ENCODE results near the gene LLGL1.

LLGL1 gene

DNA sequence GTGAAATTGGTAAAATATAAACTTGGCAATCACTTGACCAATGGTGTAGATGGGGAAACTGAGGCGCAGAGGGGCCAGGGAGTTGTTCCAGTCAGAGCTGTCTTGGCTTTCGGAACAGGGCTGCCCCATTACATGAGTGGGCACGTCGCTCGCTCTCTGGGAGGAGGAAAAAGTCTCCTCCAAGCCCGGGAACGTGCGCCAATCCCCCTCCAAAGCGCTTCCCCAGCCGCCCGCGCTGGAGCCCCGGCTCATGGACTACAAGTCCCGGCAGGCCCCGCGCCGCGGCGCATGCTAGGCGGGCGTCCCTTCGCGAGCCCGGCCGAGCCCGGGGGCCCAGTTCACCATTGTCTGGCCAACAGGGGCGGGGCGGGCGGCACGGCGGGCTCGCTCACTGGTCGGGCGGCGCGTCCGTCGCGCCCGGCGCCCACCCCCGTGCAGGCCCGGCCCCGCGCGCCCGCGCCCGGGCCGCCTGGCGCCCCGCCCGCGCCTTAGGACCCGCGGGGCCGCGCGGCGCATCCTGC, at the start of gene LLGL1:
Gene LLGL1, plus strand, starts transcription at position 515 of the 521 bp plus-strand sequence. CDS start 48 bp downstream, outside the sequence.
- peak; percentile 85 for DNase-seq

DNA sequence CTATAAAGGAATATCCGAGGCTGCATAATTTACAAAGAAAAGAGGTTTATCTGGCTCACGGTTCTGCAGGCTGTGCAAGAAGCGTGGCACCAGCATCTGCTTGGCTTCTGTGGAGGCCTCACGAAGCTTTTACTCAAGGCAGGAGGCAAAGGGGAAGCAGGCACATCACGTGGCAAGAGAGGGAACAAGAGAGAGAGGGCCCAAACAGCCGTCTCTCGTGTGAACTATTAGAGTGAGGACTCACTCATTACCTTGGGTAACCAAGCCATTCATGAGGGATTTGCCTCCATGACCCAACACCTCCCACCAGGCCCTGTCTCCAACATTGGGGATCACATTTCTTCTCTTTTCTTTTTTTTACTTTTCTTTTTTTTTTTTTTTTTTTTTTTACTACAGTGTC, 49.3 kb upstream of the LLGL1 start:
- no peak for DNase-seq

DNA sequence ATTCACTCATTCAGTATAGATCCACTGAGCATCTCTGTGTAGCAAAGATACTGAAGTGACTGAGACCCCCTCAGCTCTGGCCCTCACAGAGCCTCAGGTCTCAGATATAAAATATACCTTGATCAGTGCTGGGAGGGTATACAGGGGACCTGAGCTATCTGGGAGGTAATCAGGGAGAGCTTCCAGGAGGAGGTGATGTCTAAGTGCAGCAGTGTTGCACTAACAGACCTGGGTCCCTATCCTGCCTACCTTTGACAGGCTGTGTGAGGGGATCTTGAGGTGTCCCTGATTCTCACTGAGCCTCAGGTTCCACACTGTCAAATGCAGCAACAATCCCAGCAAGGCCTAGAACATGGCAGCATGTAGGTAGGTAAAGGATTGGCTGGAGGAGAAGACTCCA, 48.3 kb upstream of the LLGL1 start:
- DNase-seq: no peak

DNA sequence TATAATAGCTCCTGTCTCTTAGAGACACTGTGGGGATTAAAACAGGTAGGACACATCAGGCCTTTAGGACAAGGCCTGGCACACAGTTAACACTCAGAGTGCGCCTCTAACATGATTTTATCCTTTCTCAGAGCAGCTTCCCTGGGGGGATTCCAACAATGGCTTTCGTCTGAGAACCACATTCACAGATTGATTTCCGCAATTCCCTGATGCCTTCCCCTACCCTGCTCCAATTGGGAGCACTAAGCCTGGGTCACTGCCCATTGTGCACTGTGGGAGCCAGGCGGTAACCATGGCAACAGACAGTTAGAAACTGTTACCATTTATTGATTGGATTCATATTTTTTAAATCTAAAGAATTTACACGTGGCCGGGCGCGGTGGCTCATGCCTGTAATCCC, 47.7 kb upstream of the LLGL1 start:
- no peak for DNase-seq

DNA sequence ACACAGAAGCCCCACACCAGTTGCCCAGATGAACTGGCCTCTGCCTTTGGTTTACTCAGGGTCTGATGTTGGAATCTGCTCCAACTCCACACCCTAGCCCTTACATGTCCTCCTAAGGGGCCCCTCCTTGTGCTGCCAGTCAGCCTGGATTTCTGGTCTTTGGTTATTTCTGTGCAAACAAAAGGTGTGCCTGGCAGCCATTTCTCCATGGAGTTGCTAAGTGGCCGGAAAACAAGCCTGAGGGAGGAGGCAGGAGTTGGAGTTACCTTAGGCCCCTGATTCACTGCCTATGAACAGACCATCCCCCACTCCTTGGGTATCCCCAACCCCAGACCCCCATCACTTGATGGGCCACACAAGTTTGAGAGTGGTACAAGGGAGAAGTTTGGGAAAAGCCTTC, 46.2 kb upstream of the LLGL1 start:
- no peak for DNase-seq

DNA sequence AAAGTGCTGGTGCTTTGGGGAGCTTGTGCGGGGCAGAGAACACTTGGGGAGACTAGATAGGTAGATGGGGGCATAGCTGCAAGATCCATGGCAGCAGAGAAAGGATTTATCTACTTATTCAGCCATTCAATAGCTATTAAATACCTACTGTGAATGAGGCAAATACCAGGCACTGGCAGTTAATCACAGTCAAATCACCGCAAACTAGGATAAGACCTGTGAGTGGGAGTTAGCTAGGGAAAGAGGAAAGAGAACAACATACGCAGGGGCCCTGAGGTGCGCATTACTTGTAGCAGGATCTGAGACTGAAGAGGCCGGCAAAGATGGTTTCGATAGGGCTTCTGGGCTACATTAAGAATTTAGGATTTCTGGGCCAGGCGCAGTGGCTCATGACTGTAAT, 45.6 kb upstream of the LLGL1 start:
- DNase-seq: no peak

DNA sequence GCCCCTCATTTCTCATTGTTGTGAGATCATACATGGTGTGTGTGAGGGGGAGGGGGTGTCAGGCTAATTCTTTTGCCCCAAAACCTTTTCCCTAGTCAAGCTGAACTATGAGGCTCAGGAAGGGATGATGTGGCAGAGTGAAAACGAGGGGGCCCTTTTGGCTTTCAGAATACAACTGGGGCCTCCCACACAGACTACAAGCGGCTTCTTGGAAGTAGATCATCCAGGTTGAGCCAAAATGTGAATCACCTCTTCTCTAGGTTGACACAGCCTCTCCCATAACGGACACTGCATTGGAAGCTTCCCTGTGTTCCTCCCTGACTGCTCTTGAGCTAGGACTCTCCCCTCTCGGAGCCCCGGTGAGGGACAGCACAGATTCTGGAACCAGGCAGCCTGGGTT, 44.1 kb upstream of the LLGL1 start:
- no peak for DNase-seq

DNA sequence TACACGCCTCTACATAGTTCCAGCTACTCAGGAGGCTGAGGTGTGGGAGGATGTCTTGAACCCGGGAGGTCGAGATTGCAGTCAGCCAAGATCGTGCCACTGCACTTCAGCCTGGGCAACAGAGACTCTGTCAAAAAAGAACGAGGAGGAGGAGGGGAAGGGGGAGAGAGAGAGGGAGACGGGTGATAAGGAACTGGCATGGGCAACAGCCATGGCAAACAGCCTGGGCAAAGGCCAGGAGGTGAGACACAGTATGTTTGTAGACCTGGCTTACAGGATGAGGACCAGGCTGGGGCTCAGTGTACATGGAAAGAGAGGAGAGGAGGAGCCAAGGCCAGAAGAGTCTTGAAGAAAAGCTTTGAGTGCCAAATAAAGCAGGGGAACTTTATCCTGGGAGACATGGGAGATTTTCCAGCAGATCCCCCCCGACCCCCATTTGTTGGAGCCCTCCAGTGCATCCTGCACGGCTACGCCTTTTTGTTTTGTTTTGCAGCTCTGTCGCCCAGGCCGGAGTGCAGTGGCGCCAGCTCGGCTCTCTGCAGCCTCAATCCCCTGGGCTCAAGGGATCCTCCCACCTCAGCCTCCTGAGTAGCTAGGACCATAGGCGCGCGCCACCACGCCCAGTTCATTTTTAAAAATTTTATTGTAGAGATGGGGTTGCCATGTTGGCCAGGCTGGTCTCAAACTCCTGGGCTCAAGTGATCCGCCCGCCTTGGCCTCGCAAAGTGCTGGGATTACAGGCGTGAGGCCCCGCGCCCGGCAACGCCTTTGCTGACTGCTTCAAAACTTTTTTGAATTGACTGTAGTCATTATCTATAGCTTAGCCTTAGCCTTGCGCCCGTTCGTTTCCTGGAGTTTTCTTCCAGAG, 43.1 kb upstream of the LLGL1 start:
- DNase-seq: no peak

DNA sequence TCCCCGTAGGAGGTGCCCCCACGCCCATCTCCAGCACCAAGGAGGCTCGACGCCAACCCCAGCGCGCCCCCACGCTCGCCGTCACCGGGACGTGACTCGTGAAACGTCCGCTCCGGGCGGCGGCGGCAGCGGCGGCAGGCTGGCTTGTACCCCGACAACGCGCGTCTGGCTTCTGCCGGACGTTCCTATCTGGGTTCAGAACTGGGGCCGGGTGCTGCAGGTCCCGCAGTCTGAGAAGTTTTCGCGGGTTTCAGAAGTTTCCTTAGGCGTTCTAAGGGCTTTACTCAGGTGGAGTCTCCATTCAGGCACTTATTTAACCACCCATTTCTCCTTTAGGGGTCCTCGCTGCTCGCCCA, 42.5 kb upstream of the LLGL1 start:
- DNase-seq: no peak

DNA sequence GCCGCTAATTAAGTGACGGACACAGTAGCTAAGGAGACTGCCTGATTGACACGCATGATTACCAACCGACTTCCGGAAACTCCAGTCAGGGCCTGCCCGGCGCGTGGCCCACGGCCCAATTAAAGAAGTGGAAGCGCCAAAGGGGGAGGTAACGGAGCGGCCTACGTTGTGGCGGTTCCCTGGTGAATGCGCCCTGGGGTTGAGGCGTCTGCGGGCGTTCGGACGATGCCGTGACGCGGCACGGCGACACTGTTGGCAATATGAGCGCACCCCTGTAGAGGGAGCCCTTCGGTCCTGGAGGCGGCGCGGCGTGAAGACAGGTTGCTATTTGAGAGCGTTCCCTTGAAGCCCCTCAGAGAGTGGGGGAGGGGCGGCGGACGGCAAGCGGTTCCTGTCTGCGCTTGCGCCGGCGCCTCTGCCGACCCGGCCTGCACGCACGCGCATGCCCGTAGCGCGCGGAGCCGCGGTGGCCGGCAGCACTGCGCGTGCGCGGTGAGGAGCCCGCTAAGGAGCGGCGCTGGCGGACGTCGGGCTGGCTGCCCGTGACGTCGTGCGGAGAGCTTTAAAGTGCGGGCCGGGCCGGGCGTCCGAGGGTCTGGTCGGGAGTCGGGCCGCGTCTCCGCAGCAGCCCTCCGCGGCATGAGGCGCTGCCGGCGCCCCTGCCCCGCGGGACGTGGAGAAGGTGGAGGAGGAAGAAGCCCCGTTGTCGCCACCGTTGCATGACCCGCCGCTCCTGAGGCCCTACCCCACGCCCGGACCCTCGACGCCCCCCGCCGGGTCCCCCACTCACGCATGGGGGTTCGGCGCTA, 41.9 kb upstream of the LLGL1 start, which contains the start of gene ALKBH5:
Gene ALKBH5, plus strand, starts transcription at position 495 of the 809 bp plus-strand sequence. CDS start 416 bp downstream, outside the sequence.
- DNase-seq: peak; percentile 95

DNA sequence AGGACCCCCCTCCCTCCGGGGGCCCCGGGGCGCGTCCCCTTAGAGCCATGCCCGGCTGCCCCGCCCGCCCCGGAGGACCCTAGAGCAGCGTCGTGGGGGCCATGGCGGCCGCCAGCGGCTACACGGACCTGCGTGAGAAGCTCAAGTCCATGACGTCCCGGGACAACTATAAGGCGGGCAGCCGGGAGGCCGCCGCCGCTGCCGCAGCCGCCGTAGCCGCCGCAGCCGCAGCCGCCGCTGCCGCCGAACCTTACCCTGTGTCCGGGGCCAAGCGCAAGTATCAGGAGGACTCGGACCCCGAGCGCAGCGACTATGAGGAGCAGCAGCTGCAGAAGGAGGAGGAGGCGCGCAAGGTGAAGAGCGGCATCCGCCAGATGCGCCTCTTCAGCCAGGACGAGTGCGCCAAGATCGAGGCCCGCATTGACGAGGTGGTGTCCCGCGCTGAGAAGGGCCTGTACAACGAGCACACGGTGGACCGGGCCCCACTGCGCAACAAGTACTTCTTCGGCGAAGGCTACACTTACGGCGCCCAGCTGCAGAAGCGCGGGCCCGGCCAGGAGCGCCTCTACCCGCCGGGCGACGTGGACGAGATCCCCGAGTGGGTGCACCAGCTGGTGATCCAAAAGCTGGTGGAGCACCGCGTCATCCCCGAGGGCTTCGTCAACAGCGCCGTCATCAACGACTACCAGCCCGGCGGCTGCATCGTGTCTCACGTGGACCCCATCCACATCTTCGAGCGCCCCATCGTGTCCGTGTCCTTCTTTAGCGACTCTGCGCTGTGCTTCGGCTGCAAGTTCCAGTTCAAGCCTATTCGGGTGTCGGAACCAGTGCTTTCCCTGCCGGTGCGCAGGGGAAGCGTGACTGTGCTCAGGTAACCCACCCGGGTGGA, 41.0 kb upstream of the LLGL1 start:
- no peak for DNase-seq

DNA sequence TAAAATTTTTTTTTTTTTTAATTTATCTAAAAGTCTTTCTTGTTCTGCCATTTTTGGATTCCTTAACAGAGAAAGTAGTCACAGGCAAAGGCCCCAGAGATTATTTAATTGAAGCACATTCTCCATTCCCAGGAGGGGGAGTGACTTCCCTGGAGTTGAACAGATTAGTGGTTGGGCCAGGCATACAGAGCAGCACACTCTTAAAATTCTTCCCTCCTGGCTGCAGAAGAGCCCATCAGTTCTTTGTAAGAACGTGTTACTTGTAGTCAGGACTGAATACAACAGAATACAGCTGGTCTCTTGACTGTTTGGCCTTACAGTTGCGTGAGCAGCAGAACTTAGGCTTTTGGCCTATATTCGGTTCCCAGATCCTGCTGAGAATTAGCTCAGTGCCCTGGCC, 40.0 kb upstream of the LLGL1 start:
- DNase-seq: no peak

DNA sequence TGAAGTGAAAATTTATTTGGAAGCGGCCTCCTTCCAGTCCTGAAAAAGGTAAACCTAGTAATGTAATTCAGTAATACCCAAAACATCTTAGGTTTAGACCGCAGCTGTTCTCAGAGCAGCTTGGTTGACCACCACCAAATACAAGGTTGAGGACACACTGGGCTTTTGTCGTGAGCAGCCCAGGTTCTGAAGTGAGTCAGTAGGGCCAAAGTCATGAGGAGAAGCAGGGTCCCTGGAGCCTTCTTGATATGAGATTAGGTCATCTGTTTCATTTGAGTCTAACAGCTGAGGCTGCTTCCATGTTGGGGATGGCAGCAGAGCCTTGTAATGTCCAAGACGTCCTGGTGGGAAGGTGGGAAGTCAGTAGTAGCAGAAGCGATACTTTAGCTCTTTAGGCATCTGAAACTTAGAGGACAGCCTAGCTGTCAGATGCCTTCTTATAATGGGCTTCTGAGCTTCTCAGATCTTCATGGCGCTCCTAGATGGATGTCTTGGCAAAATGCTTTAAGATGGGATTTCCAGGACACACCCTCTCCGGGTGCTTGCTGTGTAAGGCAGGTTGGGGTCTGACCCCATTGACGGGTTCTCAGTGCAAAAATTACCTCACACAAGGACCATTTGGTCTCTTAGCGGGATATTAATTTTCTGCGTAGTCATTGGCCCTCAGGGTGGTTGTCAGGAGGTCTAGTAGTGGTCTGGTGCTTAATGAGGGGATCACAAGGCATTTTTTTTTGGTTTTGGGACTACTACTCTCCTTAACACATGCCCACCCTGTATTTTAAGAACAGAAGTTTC, 39.4 kb upstream of the LLGL1 start:
- DNase-seq: no peak

DNA sequence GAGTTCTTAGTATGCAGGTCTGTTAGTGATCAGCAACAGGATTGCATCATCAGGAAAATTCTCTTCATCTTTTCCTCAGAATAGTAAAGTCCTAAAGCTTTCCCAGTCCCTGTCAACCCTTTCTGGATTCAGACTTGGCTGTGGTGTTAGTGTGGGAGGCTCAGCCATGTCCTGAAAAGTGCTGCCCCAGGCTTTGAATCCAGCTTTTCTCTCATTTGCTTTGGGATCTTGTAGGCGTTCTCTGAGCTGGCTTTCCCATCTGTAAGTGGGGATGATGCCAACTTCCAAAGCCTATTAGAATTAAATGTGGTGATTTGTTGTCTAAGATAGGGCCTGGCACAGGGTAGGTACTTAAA, 38.8 kb upstream of the LLGL1 start:
- no peak for DNase-seq

DNA sequence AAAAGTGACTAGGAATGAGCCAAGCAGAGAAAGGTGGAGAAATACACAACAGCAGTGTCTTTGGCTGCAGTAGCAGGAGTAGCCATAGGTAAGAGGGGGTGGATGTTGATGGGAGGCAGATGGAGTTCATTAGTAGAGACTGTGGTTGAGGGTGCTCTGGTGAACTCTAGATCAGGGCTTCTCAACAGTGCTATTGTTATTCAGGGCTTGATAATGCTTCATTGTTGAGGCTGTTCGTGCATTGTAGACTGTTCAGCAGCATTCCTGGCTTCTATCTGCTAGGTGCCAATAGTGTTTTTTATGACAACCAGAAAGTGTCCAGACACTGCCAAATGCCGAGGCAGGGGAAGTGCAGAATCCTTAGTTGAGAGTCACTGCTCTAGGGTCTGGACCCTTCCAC, 38.2 kb upstream of the LLGL1 start:
- DNase-seq: no peak

DNA sequence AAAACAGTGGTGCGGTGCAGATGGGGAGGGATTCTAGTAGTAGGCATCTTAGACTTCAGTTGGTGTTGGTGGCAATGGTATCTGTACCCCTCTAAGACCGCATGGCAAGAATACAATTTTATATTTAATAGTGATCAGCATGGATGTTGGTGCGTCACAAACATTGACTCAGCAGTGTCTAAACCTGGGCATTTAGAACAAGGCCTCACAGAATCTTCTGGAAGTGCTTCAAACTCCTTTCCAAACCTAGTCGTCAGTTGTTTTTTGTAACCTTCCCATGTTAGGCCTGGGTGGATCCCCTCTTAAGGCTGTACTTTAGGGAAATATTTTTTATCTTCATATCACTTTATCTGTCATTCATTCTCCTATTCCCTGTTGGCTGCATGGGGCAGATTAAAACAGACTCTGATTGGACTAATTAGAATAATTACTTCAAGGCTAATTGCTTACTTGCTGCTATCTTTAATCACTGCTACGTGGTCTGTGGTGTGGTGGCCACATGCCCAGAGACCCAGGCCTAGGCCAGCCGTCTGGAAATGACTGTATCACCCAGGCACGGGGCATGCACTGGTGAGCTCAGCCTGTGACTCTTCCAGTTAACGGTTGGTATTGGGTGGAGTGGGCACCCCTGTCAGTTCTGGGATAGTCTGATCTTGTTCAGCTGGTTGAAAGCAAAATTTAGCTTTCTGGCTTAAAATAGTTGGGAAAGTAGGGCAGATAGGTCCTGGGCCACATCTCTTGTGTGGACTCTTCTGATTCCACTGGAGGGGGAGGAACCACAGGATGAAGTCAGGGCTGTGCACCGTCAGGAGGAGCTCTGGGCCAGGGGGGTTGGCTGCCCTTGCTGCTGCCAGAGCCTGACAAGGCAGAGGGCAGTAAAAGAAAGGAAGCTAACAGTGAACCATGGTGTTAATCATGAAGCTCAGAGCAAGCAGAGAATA, 37.3 kb upstream of the LLGL1 start:
- DNase-seq: no peak

DNA sequence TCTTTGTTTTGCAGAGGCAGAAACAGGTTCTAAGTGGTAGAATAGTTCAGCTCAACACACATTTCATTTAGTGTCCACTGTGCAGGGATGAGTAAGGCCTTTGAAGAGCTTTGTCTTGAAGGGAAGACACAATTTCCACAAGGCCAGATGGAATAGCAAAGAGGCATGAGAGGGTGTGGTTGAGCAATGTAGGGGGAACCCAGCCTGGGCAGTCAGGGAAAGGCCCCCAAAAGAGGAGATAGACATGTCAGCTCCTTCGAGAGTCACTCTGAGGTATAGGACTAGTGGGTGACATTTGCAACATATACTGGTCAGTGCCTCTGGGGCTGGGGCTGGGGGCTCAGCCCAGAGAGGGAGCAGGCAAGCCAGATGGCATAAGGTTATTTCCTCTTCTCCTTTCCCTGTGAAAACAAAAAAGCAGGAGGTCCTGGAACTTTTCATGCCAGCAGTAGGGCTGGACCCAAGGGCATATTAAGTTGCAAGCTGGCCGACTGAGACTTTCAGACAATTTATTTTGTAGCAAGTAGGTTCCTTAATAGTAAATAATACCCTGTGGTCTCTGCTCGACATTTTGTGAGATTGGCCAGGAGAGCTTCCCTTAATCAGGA, 34.7 kb upstream of the LLGL1 start:
- DNase-seq: no peak

DNA sequence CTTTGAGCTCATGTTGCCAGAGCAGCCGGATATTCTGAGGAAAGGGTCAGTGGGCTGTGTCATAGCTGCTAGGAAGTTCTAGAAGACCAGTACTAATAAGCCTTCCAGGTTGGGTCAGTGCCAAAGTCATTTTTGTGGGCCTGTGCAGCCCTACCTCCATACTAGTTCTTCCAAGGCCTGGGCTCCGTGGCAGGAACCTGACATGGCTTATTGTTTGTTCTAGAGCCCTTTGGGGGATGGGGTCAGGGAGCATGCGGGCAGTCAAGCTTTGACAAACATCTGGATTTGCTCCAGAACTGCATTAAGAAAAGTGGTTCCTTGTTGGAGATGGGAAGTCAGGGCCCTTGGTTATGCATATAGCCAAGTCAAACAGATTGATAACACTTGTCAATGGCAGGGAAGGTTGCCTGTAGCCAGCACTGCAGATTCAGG, 34.2 kb upstream of the LLGL1 start:
- no peak for DNase-seq

DNA sequence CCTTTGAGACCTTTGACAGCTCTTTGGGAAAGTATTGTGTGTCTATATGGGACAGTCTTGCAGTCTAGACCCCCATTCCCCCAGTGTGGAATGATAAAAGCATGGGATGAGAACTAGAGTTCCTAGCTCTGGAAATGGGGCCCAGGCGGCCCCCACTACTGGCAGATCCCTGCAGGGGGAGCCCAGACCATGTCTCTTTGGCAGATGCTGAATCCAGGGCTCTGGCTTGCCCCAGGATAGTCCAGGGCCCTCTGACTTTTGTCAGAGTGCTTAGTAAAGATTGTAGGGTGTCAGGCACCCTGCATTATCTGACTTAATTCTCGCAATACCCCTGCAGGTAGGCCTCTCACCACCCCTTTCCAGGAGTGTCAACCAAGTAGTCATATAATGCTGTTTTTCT, 33.5 kb upstream of the LLGL1 start:
- DNase-seq: no peak

DNA sequence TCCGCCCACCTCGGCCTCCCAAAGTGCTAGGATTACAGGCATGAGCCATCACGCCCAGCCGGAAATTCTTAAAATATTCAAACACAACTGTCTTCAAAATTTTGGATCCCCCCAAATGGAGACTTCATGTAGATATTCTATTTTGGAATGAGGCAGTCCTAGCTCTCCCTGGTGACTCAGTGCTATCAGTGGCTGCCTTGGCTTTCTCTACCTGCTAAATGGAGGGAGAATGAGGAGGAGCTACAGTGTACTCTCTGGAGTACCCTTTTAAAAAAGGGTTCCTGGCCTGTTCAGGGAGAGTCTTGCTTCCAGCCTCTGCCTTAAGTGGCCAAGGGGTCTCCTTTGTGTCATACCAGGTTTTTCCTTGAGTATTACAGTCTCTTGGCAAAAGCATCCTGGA, 31.0 kb upstream of the LLGL1 start:
- DNase-seq: no peak
